ENCODE results near the gene PRAME. TPM values are rescaled to one million over a fixed set of nuclear protein-coding genes. Genes with fewer than 3 reads are reported as not detected.

Gene PRAME
- total RNA-seq, 1 experiment from 2014 or later = not detected

- CTCF ChIA-PET = no interaction called here
- Mint-ChIP-seq H3K27ac (ENCODE audit: unreplicated experiment) (no peak overlapping the region), H3K4me3 (ENCODE audit: unreplicated experiment) (no peak overlapping the region), H3K9me3 (ENCODE audit: unreplicated experiment) (no peaks in the 10 kb centered on the region), H3K36me3 (ENCODE audit: insufficient read depth, unreplicated experiment) (no peaks in the 10 kb centered on the region), H3K4me1 (ENCODE audit: low read depth, unreplicated experiment) (no peaks in the 10 kb centered on the region), H3K27me3 (ENCODE audit: insufficient read depth, unreplicated experiment) (peaks cover 2% of the 10 kb centered on the region)
- no peaks in the 10 kb centered on the region for H3K4me1 ChIP-seq
- no peaks in the 10 kb centered on the region for H3K9me3 ChIP-seq
- no TSS peak for BruUV-seq (replicated peaks)
- POLR2A ChIA-PET = no interaction called here
- no peaks in the 10 kb centered on the region for H3K27me3 ChIP-seq (replicated peaks; ENCODE audit: control insufficient read depth, insufficient read depth, low read length)
- H3K36me3 ChIP-seq (ENCODE audit: control insufficient read depth, insufficient read depth, low read length) = no peaks in the 10 kb centered on the region
- TF ChIP-seq, protein P1, sequence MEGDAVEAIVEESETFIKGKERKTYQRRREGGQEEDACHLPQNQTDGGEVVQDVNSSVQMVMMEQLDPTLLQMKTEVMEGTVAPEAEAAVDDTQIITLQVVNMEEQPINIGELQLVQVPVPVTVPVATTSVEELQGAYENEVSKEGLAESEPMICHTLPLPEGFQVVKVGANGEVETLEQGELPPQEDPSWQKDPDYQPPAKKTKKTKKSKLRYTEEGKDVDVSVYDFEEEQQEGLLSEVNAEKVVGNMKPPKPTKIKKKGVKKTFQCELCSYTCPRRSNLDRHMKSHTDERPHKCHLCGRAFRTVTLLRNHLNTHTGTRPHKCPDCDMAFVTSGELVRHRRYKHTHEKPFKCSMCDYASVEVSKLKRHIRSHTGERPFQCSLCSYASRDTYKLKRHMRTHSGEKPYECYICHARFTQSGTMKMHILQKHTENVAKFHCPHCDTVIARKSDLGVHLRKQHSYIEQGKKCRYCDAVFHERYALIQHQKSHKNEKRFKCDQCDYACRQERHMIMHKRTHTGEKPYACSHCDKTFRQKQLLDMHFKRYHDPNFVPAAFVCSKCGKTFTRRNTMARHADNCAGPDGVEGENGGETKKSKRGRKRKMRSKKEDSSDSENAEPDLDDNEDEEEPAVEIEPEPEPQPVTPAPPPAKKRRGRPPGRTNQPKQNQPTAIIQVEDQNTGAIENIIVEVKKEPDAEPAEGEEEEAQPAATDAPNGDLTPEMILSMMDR (IDR thresholded peaks at IDR 0.05; ENCODE audit: insufficient read depth in 1 of 2, low read depth in 1 of 2, low read length in 1 of 2, severe bottlenecking in 1 of 2, unreplicated experiment in 1 of 2) = no peak
- DNase-seq = no peak
- H3K4me3 ChIP-seq (ENCODE audit: low read depth, low read length) = no peak overlapping the region
- intact Hi-C loops (cut with micrococcal nuclease; ENCODE audit: unreplicated experiment) = no loop called here
These were observed 10.7 kb downstream of the PRAME start for GRCh38 chr22:22548317-22548716.

DNA sequence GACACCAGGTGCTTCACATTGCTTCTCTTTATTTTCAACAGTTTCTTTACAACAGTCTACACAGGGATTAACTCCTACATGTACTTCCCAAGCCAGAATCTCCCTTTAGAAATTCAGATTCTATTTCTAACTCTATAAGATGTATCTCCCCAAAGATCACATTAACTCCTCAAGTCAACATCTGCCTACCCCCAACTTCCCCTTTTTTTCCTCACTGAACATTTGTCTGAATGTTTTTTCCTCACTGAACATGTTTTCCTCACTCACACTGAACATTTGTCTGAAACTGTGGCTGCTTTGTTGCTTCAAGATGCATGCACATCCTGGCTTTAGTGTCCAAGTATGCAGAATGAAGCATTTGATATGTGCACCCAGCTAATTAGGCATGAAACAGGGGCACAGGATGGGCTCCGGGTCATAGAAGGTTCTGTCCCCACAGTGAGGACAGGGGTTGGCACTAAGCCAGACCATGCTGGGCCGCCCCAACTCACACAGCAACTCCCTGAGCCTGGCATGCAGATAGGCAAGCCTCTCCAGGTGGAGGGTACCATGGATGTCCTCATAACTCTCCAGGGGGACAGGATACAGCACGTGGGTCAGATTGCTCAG lies 11.3 kb downstream of the PRAME start:
- TF ChIP-seq, protein P1 (IDR thresholded peaks at IDR 0.05; ENCODE audit: insufficient read depth in 1 of 2, low read depth in 1 of 2, low read length in 1 of 2, severe bottlenecking in 1 of 2, unreplicated experiment in 1 of 2) = no peak
- Histone ChIP-seq H3K9me3 (no peaks in the 10 kb centered on the region), H3K4me1 (no peaks in the 10 kb centered on the region), H3K27me3 (replicated peaks; ENCODE audit: control insufficient read depth, insufficient read depth, low read length) (no peaks in the 10 kb centered on the region), H3K4me3 (ENCODE audit: low read depth, low read length) (no peak overlapping the region), H3K36me3 (ENCODE audit: control insufficient read depth, insufficient read depth, low read length) (no peaks in the 10 kb centered on the region)
- Mint-ChIP-seq H3K27ac (ENCODE audit: unreplicated experiment) (no peak overlapping the region), H3K4me3 (ENCODE audit: unreplicated experiment) (no peak overlapping the region), H3K4me1 (ENCODE audit: low read depth, unreplicated experiment) (no peaks in the 10 kb centered on the region), H3K36me3 (ENCODE audit: insufficient read depth, unreplicated experiment) (no peaks in the 10 kb centered on the region), H3K9me3 (ENCODE audit: unreplicated experiment) (no peaks in the 10 kb centered on the region), H3K27me3 (ENCODE audit: insufficient read depth, unreplicated experiment) (peaks cover 2% of the 10 kb centered on the region)
- no peak for DNase-seq
- BruUV-seq (replicated peaks) = no TSS peak
- intact Hi-C loops (cut with micrococcal nuclease; ENCODE audit: unreplicated experiment) = no loop called here
- POLR2A ChIA-PET = no interaction called here
- CTCF ChIA-PET = no interaction called here

DNA sequence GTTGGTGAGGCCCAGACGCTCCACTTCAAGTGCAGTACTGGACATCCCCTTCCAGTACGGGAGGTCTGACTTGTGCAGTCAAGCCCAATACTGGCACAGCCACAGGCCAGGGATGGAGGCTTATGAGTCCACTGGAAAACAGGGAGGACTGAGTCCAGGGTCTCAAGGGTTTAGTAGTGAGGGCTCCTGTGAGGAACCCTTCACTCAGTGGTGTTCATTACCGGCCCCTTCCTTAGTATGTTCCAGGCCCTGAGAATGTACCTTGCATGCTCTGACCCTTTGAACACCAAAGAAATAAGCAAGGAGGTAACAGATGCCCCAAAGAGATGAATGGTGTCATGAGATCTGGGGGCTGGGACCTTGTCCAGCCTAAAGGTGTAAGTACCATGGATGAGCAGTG lies 11.8 kb downstream of the PRAME start:
- H3K27me3 ChIP-seq (replicated peaks; ENCODE audit: control insufficient read depth, insufficient read depth, low read length) = no peaks in the 10 kb centered on the region
- no peaks in the 10 kb centered on the region for H3K4me1 ChIP-seq
- CTCF ChIA-PET = no interaction called here
- H3K4me3 Mint-ChIP-seq (ENCODE audit: unreplicated experiment) = no peak overlapping the region
- TF ChIP-seq, protein P1 (IDR thresholded peaks at IDR 0.05; ENCODE audit: insufficient read depth in 1 of 2, low read depth in 1 of 2, low read length in 1 of 2, severe bottlenecking in 1 of 2, unreplicated experiment in 1 of 2) = no peak
- no peak for DNase-seq
- no peaks in the 10 kb centered on the region for H3K36me3 ChIP-seq (ENCODE audit: control insufficient read depth, insufficient read depth, low read length)
- H3K4me1 Mint-ChIP-seq (ENCODE audit: low read depth, unreplicated experiment) = no peaks in the 10 kb centered on the region
- no peaks in the 10 kb centered on the region for H3K36me3 Mint-ChIP-seq (ENCODE audit: insufficient read depth, unreplicated experiment)
- BruUV-seq (replicated peaks) = no TSS peak
- no peak overlapping the region for H3K27ac Mint-ChIP-seq (ENCODE audit: unreplicated experiment)
- no peaks in the 10 kb centered on the region for H3K9me3 ChIP-seq
- H3K9me3 Mint-ChIP-seq (ENCODE audit: unreplicated experiment) = no peaks in the 10 kb centered on the region
- H3K27me3 Mint-ChIP-seq (ENCODE audit: insufficient read depth, unreplicated experiment) = peaks cover 4% of the 10 kb centered on the region
- intact Hi-C loops (cut with micrococcal nuclease; ENCODE audit: unreplicated experiment) = no loop called here
- H3K4me3 ChIP-seq (ENCODE audit: low read depth, low read length) = no peak overlapping the region
- POLR2A ChIA-PET = no interaction called here
